Stomach smooth muscle (tissue), 2 donors: ENCODE measurements around the gene CPD.

Experiments
- H3K27ac ChIP-seq: one replicate; pipeline ENCODE4 v1.7.0; 2013; ENCODE audit warnings: mild to moderate bottlenecking, low read length, inconsistent platforms
- H3K27me3 ChIP-seq, 2 donors: one replicate each; pipeline ENCODE4 v1.7.0; 2013; ENCODE audit warnings: low read length in 2 of 2; ENCODE audit not compliant: insufficient read depth in 2 of 2, control insufficient read depth in 1 of 2
- H3K36me3 ChIP-seq, 2 donors: one replicate each; pipeline ENCODE4 v1.7.0; 2013; ENCODE audit warnings: low read length in 2 of 2; ENCODE audit not compliant: control insufficient read depth in 2 of 2, insufficient read depth in 2 of 2
- H3K4me1 ChIP-seq: one replicate; pipeline ENCODE4 v1.7.0; 2013; ENCODE audit warnings: low read length; ENCODE audit not compliant: control insufficient read depth, insufficient read depth
- H3K4me3 ChIP-seq, 2 donors: one replicate each; pipeline ENCODE4 v1.7.0; 2013; ENCODE audit warnings: low read length in 2 of 2
- H3K9ac ChIP-seq, 2 donors: one replicate each; pipeline ENCODE4 v1.7.0; 2013; ENCODE audit warnings: low read length in 2 of 2, mild to moderate bottlenecking in 1 of 2
- H3K9me3 ChIP-seq, 2 donors: one replicate each; pipeline ENCODE4 v1.7.0; 2013; ENCODE audit warnings: low read length in 2 of 2; ENCODE audit not compliant: control insufficient read depth in 2 of 2
- donor health status: healthy.
- donor health status: Pancreatic carcinoma.

Gene CPD

DNA sequence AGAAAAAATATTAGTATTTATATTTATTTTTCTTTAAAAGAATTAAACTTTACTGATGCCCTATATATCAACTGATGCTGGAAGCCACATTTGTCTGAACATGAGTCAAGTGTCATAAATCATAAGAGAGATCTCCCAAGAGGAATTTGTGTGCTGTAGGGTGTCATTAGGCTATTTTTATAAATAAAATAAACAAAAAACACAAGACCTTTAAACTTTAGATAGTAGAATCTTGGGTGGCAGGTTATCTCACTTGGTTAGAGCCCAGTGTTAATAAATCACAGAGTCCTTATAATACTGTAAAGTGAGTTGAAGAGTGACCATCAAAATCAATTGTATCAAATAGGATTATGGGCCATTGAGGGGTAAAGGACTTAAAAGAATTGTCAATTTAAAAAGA is 21.3 kb upstream of the CPD start:
- H3K4me3 ChIP-seq = no peak overlapping the region
- no peaks in the 10 kb centered on the region for H3K36me3 ChIP-seq
- H3K9me3 ChIP-seq = peaks cover 0 to 2% of the 10 kb centered on the region in 2 donors
- no peaks in the 10 kb centered on the region for H3K4me1 ChIP-seq
- no peak overlapping the region for H3K9ac ChIP-seq
- no peaks in the 10 kb centered on the region for H3K27me3 ChIP-seq
- H3K27ac ChIP-seq = no peak overlapping the region

GRCh38 chr17:30358055-30358760 is 20.5 kb upstream of the CPD start:
- Histone ChIP-seq H3K9me3 (peaks cover 0 to 2% of the 10 kb centered on the region in 2 donors), H3K4me3 (no peak overlapping the region), H3K27me3 (peaks cover 0 to 2% of the 10 kb centered on the region in 2 donors), H3K9ac (no peak overlapping the region), H3K27ac (no peak overlapping the region), H3K36me3 (no peaks in the 10 kb centered on the region), H3K4me1 (no peaks in the 10 kb centered on the region)

GRCh38 chr17:30360086-30360808 is 18.5 kb upstream of the CPD start:
- Histone ChIP-seq H3K9me3 (peaks cover 0 to 2% of the 10 kb centered on the region in 2 donors), H3K9ac (no peak overlapping the region), H3K4me1 (no peaks in the 10 kb centered on the region), H3K4me3 (no peak overlapping the region), H3K36me3 (no peaks in the 10 kb centered on the region), H3K27ac (no peak overlapping the region), H3K27me3 (peaks cover 0 to 2% of the 10 kb centered on the region in 2 donors)

DNA sequence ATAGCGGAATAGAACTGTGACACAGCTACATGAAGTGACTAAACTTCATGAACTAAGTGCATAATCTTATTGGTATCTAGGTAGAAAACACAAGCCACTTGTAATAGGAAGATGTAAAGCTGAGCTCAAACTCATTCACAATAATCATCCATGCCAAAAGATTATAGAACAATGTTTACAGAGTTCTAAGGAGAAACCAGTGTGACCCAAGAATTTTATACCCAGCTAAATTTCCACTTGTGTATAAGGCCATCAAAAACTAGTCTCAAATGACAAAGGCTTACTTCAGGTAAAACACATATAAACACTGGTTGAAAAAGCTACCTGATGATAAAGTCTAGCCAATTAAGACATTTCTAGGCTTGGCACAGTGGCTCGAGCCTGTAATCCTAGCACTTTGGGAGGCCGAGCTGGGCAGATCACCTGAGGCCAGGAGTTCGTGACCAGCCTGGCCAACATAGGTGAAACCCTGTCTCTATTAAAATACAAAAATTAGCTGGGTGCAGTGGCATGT is 16.9 kb upstream of the CPD start:
- Histone ChIP-seq H3K27ac (no peak overlapping the region), H3K4me3 (no peak overlapping the region), H3K4me1 (no peaks in the 10 kb centered on the region), H3K36me3 (no peaks in the 10 kb centered on the region), H3K9ac (no peak overlapping the region), H3K9me3 (peaks cover 0 to 2% of the 10 kb centered on the region in 2 donors), H3K27me3 (peaks cover 0 to 2% of the 10 kb centered on the region in 2 donors)

DNA sequence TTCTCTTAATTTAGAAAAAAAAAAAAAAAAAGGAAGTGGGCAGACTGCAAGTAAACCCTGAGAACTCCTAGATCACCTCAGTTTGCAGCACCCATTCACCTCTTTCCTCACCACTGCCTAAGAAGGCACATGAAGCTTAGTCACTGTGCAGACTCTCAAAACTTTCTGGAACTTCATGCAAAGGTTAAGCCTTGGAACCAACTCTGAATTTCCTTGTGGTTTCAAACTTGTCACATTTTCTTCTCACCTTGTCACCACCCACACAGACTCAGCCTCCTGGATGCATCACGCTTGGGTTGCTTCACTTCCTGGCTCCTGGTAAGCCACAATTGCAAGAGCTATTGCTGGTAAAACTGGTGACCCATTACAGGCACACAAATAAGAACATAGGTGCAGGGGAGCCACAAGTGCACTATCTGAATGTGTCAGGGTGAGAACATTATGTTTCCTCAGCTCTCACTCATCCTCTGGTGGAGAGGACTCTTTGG is 15.0 kb upstream of the CPD start:
- H3K9ac ChIP-seq = no peak overlapping the region
- no peaks in the 10 kb centered on the region for H3K4me1 ChIP-seq
- peaks cover 0 to 2% of the 10 kb centered on the region in 2 donors for H3K9me3 ChIP-seq
- peaks cover 0 to 2% of the 10 kb centered on the region in 2 donors for H3K27me3 ChIP-seq
- no peak overlapping the region for H3K27ac ChIP-seq
- no peaks in the 10 kb centered on the region for H3K36me3 ChIP-seq
- H3K4me3 ChIP-seq = no peak overlapping the region

DNA sequence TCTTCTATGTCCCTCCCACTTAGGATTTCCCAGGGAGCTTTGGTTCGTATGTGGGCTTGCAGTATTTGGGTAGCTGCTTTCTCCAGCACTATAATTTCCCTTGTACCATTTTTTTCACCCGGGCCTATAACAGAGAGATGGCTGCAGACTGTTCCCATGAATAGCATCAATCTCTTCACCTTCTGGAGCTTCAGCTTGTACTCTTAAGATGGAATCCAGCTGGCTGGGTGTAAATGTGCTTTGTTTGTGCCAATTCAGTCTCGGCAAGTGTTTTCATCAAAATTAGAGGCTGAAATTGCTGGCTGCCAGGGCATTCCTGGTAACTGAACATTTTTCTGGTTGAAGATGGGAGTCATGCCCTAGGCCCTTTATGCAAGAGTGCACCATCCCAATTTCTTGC is 12.2 kb upstream of the CPD start:
- Histone ChIP-seq H3K4me3 (no peak overlapping the region), H3K4me1 (no peaks in the 10 kb centered on the region), H3K9me3 (peaks cover 0 to 2% of the 10 kb centered on the region in 2 donors), H3K27ac (no peak overlapping the region), H3K36me3 (no peaks in the 10 kb centered on the region), H3K9ac (no peak overlapping the region), H3K27me3 (peaks cover 0 to 2% of the 10 kb centered on the region in 2 donors)

- H3K36me3 ChIP-seq = no peaks in the 10 kb centered on the region
- no peaks in the 10 kb centered on the region for H3K9me3 ChIP-seq
- no peak overlapping the region for H3K27ac ChIP-seq
- no peaks in the 10 kb centered on the region for H3K4me1 ChIP-seq
- H3K27me3 ChIP-seq = peaks cover 0 to 4% of the 10 kb centered on the region in 2 donors
- H3K9ac ChIP-seq = no peak overlapping the region
- no peak overlapping the region for H3K4me3 ChIP-seq
These were observed 9.6 kb upstream of the CPD start for GRCh38 chr17:30368912-30369720.

GRCh38 chr17:30369995-30370394 is 8.7 kb upstream of the CPD start:
- Histone ChIP-seq H3K27me3 (peaks cover 0 to 4% of the 10 kb centered on the region in 2 donors), H3K9ac (no peak overlapping the region), H3K4me3 (no peak overlapping the region), H3K9me3 (no peaks in the 10 kb centered on the region), H3K27ac (no peak overlapping the region), H3K36me3 (no peaks in the 10 kb centered on the region), H3K4me1 (no peaks in the 10 kb centered on the region)

DNA sequence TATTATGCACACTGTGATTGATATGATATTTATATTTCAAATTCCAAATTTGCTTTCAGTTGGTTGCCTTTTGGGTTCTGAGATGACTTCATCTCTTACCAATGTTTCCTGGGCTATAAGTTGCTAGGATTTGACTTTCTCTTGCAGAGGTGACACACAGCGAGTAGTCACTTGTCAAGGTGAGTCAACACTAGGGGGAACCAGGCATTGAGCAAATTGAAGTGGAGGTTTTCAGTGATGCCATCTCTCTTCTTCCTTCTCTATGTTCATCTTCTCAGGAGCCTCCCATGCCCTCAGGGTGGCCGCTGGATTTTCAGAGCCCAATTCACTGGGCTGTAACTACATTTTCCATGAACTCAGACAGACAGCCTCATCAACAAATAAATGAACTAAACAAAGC is 6.0 kb upstream of the CPD start:
- Histone ChIP-seq H3K27me3 (peaks cover 0 to 4% of the 10 kb centered on the region in 2 donors), H3K36me3 (no peaks in the 10 kb centered on the region), H3K4me3 (no peak overlapping the region), H3K9me3 (no peaks in the 10 kb centered on the region), H3K4me1 (peaks cover under 1% of the 10 kb centered on the region), H3K9ac (no peak overlapping the region), H3K27ac (no peak overlapping the region)

DNA sequence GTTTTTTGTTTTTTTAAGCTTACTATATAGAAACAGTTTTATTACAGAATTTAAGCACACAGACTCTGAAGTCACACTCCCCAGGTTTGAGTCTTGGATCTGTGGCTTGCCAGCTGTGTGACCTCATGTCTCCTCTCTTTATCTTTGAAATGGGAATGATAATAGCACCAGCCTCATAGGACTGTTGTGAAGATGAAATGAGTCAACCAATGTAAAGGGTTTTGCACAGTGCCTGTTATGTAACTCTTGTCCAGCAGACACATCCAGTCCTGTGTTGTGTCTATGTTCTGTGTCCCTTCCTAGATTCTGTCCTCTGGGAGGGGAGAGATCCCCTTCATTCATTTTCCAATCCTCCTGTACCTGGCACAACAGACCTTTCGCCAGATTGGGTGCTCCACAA is 3.1 kb upstream of the CPD start:
- peaks cover 0 to 4% of the 10 kb centered on the region in 2 donors for H3K27me3 ChIP-seq
- no peak overlapping the region for H3K9ac ChIP-seq
- no peaks in the 10 kb centered on the region for H3K9me3 ChIP-seq
- peaks cover 18% of the 10 kb centered on the region for H3K4me1 ChIP-seq
- H3K4me3 ChIP-seq = no peak overlapping the region
- H3K27ac ChIP-seq = no peak overlapping the region
- no peaks in the 10 kb centered on the region for H3K36me3 ChIP-seq
